ENCODE measurements around the gene MDH2. TPM values are rescaled to one million over a fixed set of nuclear protein-coding genes. Genes with fewer than 3 reads are reported as not detected.

Gene MDH2
- total and polyA plus RNA-seq, 10 of the 15 experiments (the other 5 are each of a cell fraction or from before 2014, with no cell fraction given), result 106 to 530 (median 202) TPM

DNA sequence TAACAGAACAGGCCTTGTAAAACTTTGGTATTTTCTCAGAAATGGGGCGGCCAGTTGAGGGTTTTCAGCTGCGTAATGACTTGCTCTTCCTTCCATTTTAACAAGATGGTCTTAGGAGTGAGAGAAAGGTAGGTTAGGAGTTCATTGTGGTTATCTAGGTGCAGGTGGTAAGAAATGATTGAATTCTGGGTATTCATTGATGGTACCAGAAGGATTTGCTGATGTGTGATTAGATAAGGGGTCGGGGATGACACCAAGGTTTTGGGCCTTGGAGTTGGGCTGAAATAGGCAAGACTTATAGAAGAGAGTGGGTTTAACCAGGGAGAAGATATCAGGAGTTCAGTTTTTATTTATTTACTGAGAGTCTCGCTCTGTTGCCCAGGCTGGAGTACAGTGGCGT is 2.6 kb downstream of the MDH2 start:
- Histone ChIP-seq H3K4me2 (ENCODE audit: control insufficient read depth, insufficient read depth) (peak overlapping the region; percentile 97; the same call in 1 of the 2 replicates), H3K36me3 (ENCODE audit: control insufficient read depth in 2 of 2, insufficient read depth in 2 of 2, low read length in 1 of 2) (peaks cover 6 to 30% of the 10 kb centered on the region in 2 experiments), H3K27ac (ENCODE audit: control insufficient read depth, insufficient read depth) (no peak overlapping the region), H3K27me3 (replicated peaks in 1 of 2; ENCODE audit: control insufficient read depth in 2 of 2, insufficient read depth in 2 of 2, low read length in 1 of 2) (no peaks in the 10 kb centered on the region), H3K4me3 (peak overlapping the region; percentile 96; the same call in 1 of the 2 replicates), H2AFZ (ENCODE audit: control insufficient read depth, low read depth, low read length) (no peak overlapping the region), H3K79me2 (ENCODE audit: control insufficient read depth, insufficient read depth, low read length) (peaks cover 87% of the 10 kb centered on the region), H4K20me1 (ENCODE audit: control insufficient read depth, insufficient read depth) (peaks cover 9% of the 10 kb centered on the region; the same call in 1 of the 2 replicates), H3K4me1 (ENCODE audit: control insufficient read depth, insufficient read depth, low read length) (peaks cover 18% of the 10 kb centered on the region), H3K9me3 (replicated peaks; ENCODE audit: control insufficient read depth, insufficient read depth, low read length) (no peaks in the 10 kb centered on the region), H3K9ac (ENCODE audit: control insufficient read depth, insufficient read depth, low read length) (no peak overlapping the region)
- RAD21 ChIA-PET (ENCODE audit: unreplicated experiment), result no interaction called here
- SMC1A ChIA-PET (ENCODE audit: uncharacterized antibody, unreplicated experiment), result no interaction called here
- TF ChIP-seq SMC3 (IDR thresholded peaks at IDR 0.05; ENCODE audit: borderline replicate concordance, low read length) (no peak), NRF1 (conservative IDR thresholded peaks at IDR 0.05; ENCODE audit: low read depth, low read length) (no peak), MLLT1 (IDR thresholded peaks at IDR 0.05) (no peak), RB1 (IDR thresholded peaks at IDR 0.05; ENCODE audit: borderline replicate concordance) (no peak), ETV6 (conservative IDR thresholded peaks at IDR 0.05 in 1 of 2, IDR thresholded peaks at IDR 0.05 in 1 of 2; ENCODE audit: borderline replicate concordance in 1 of 2, low read depth in 1 of 2) (no peak), KDM1A (IDR thresholded peaks at IDR 0.05; ENCODE audit: borderline replicate concordance) (no peak), CEBPB (IDR thresholded peaks at IDR 0.05; ENCODE audit: borderline replicate concordance in 1 of 2, low read depth in 2 of 2, low read length in 2 of 2) (no peak), BCL11A (IDR thresholded peaks at IDR 0.05; ENCODE audit: low read depth, low read length) (no peak), POLR2AphosphoS2 (IDR thresholded peaks at IDR 0.05; ENCODE audit: low read depth, low read length) (no peak), HCFC1 (IDR thresholded peaks at IDR 0.05; ENCODE audit: low read length) (no peak), LARP7 (IDR thresholded peaks at IDR 0.05) (no peak)
- TF ChIP-seq, protein P1, sequence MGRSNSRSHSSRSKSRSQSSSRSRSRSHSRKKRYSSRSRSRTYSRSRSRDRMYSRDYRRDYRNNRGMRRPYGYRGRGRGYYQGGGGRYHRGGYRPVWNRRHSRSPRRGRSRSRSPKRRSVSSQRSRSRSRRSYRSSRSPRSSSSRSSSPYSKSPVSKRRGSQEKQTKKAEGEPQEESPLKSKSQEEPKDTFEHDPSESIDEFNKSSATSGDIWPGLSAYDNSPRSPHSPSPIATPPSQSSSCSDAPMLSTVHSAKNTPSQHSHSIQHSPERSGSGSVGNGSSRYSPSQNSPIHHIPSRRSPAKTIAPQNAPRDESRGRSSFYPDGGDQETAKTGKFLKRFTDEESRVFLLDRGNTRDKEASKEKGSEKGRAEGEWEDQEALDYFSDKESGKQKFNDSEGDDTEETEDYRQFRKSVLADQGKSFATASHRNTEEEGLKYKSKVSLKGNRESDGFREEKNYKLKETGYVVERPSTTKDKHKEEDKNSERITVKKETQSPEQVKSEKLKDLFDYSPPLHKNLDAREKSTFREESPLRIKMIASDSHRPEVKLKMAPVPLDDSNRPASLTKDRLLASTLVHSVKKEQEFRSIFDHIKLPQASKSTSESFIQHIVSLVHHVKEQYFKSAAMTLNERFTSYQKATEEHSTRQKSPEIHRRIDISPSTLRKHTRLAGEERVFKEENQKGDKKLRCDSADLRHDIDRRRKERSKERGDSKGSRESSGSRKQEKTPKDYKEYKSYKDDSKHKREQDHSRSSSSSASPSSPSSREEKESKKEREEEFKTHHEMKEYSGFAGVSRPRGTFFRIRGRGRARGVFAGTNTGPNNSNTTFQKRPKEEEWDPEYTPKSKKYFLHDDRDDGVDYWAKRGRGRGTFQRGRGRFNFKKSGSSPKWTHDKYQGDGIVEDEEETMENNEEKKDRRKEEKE (IDR thresholded peaks at IDR 0.05), result no peak
- TF ChIP-seq, protein P2, sequence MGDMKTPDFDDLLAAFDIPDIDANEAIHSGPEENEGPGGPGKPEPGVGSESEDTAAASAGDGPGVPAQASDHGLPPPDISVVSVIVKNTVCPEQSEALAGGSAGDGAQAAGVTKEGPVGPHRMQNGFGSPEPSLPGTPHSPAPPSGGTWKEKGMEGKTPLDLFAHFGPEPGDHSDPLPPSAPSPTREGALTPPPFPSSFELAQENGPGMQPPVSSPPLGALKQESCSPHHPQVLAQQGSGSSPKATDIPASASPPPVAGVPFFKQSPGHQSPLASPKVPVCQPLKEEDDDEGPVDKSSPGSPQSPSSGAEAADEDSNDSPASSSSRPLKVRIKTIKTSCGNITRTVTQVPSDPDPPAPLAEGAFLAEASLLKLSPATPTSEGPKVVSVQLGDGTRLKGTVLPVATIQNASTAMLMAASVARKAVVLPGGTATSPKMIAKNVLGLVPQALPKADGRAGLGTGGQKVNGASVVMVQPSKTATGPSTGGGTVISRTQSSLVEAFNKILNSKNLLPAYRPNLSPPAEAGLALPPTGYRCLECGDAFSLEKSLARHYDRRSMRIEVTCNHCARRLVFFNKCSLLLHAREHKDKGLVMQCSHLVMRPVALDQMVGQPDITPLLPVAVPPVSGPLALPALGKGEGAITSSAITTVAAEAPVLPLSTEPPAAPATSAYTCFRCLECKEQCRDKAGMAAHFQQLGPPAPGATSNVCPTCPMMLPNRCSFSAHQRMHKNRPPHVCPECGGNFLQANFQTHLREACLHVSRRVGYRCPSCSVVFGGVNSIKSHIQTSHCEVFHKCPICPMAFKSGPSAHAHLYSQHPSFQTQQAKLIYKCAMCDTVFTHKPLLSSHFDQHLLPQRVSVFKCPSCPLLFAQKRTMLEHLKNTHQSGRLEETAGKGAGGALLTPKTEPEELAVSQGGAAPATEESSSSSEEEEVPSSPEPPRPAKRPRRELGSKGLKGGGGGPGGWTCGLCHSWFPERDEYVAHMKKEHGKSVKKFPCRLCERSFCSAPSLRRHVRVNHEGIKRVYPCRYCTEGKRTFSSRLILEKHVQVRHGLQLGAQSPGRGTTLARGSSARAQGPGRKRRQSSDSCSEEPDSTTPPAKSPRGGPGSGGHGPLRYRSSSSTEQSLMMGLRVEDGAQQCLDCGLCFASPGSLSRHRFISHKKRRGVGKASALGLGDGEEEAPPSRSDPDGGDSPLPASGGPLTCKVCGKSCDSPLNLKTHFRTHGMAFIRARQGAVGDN (IDR thresholded peaks at IDR 0.05), result no peak
- ATAC-seq, result no peak
- CTCF ChIA-PET, result no interaction called here
- POLR2A ChIA-PET, result no interaction called here
- intact Hi-C loops (cut with micrococcal nuclease; ENCODE audit: unreplicated experiment), result no loop called here
- WGBS (ENCODE audit: insufficient coverage, insufficient replicate concordance, low lambda C conversion rate, missing lambda C conversion rate), result 89% methylated on average over 5 of the region's 5 CpGs
- no peak for DNase-seq (ENCODE audit: low read depth, low spot score)
- no TSS peak for BruUV-seq (replicated peaks)
- no peak for FAIRE-seq
- in situ Hi-C loops (cut with MboI), result no loop called here
